Nephron progenitor cell (in vitro differentiated cells): ENCODE measurements around the gene ARSB.

Experiments used
- DNase-seq: peaks from one replicate; pipeline ENCODE4 v3.0.0; 2021
- H3K27ac Mint-ChIP-seq: 2 replicates; pipeline ENCODE4 v1.8.0; 2021; ENCODE audit warnings: mild to moderate bottlenecking, moderate library complexity, mixed read lengths
- H3K27me3 Mint-ChIP-seq: 2 replicates; pipeline ENCODE4 v1.8.0; 2021; ENCODE audit warnings: mild to moderate bottlenecking, low read depth, mixed read lengths; ENCODE audit not compliant: poor library complexity
- H3K36me3 Mint-ChIP-seq: 2 replicates; pipeline ENCODE4 v1.8.0; 2021; ENCODE audit warnings: low read depth, mixed read lengths
- H3K4me1 Mint-ChIP-seq: 2 replicates; pipeline ENCODE4 v1.8.0; 2021; ENCODE audit warnings: mixed read lengths
- H3K4me3 Mint-ChIP-seq: 2 replicates; pipeline ENCODE4 v1.8.0; 2021; ENCODE audit warnings: mild to moderate bottlenecking, moderate library complexity, mixed read lengths
- H3K9me3 Mint-ChIP-seq: 2 replicates; pipeline ENCODE4 v1.8.0; 2021; ENCODE audit warnings: mild to moderate bottlenecking, moderate library complexity, mixed read lengths
- TF ChIP-seq, protein P1 (sequence below): fragments of 200-600 bp; sonication (generic); IDR thresholded peaks from 2 replicates; pipeline ENCODE4 v1.5.0; 2021; ENCODE audit warnings: antibody characterized with exemption

Gene ARSB

GRCh38 chr5:79014631-79015030, 29.5 kb upstream of the ARSB start:
- H3K4me1 Mint-ChIP-seq = no peaks in the 10 kb centered on the region
- peaks cover 27% of the 10 kb centered on the region for H3K27me3 Mint-ChIP-seq
- TF ChIP-seq, protein P1, sequence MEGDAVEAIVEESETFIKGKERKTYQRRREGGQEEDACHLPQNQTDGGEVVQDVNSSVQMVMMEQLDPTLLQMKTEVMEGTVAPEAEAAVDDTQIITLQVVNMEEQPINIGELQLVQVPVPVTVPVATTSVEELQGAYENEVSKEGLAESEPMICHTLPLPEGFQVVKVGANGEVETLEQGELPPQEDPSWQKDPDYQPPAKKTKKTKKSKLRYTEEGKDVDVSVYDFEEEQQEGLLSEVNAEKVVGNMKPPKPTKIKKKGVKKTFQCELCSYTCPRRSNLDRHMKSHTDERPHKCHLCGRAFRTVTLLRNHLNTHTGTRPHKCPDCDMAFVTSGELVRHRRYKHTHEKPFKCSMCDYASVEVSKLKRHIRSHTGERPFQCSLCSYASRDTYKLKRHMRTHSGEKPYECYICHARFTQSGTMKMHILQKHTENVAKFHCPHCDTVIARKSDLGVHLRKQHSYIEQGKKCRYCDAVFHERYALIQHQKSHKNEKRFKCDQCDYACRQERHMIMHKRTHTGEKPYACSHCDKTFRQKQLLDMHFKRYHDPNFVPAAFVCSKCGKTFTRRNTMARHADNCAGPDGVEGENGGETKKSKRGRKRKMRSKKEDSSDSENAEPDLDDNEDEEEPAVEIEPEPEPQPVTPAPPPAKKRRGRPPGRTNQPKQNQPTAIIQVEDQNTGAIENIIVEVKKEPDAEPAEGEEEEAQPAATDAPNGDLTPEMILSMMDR = no peak
- DNase-seq = no peak
- H3K27ac Mint-ChIP-seq = no peak overlapping the region
- H3K9me3 Mint-ChIP-seq = peaks cover 14% of the 10 kb centered on the region
- H3K4me3 Mint-ChIP-seq = no peak overlapping the region
- H3K36me3 Mint-ChIP-seq = no peaks in the 10 kb centered on the region

GRCh38 chr5:79011869-79012268, 26.8 kb upstream of the ARSB start:
- peaks cover 19% of the 10 kb centered on the region for H3K27me3 Mint-ChIP-seq
- no peaks in the 10 kb centered on the region for H3K36me3 Mint-ChIP-seq
- peaks cover 14% of the 10 kb centered on the region for H3K9me3 Mint-ChIP-seq
- no peak for DNase-seq
- no peaks in the 10 kb centered on the region for H3K4me1 Mint-ChIP-seq
- TF ChIP-seq, protein P1 = no peak
- no peak overlapping the region for H3K4me3 Mint-ChIP-seq
- H3K27ac Mint-ChIP-seq = no peak overlapping the region

- TF ChIP-seq, protein P1 = no peak
- H3K27me3 Mint-ChIP-seq = peaks cover 20% of the 10 kb centered on the region
- H3K36me3 Mint-ChIP-seq = no peaks in the 10 kb centered on the region
- no peak overlapping the region for H3K4me3 Mint-ChIP-seq
- DNase-seq = no peak
- no peak overlapping the region for H3K27ac Mint-ChIP-seq
- peaks cover 14% of the 10 kb centered on the region for H3K9me3 Mint-ChIP-seq
- H3K4me1 Mint-ChIP-seq = no peaks in the 10 kb centered on the region
These were observed 26.2 kb upstream of the ARSB start for GRCh38 chr5:79011219-79011836.

- TF ChIP-seq, protein P1 = no peak
- peaks cover 14% of the 10 kb centered on the region for H3K27me3 Mint-ChIP-seq
- no peaks in the 10 kb centered on the region for H3K4me1 Mint-ChIP-seq
- H3K36me3 Mint-ChIP-seq = no peaks in the 10 kb centered on the region
- H3K4me3 Mint-ChIP-seq = no peak overlapping the region
- peaks cover 7% of the 10 kb centered on the region for H3K9me3 Mint-ChIP-seq
- no peak overlapping the region for H3K27ac Mint-ChIP-seq
- no peak for DNase-seq
These were observed 23.3 kb upstream of the ARSB start for GRCh38 chr5:79008362-79008761.

DNA sequence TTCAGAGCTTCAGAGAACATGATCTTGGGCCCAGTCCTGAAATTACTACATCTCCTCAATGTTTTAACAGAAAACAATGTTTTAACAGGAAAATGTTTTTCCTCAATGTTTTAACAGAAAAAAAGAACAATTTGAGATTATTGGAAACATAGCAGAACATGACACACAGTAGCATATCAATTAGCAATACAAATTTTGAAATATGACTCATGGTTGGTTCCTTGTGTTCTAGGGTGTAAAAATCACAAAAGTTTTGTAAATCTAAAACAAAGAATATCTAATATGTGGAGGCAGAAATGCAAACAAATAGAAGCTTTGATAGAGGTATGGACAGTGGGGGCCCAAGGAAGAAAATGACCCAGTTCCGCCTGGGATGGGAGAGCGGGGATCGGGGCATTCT, 22.8 kb upstream of the ARSB start:
- TF ChIP-seq, protein P1 = no peak
- DNase-seq = no peak
- H3K27ac Mint-ChIP-seq = no peak overlapping the region
- no peak overlapping the region for H3K4me3 Mint-ChIP-seq
- H3K36me3 Mint-ChIP-seq = no peaks in the 10 kb centered on the region
- H3K4me1 Mint-ChIP-seq = no peaks in the 10 kb centered on the region
- peaks cover 2% of the 10 kb centered on the region for H3K9me3 Mint-ChIP-seq
- H3K27me3 Mint-ChIP-seq = peaks cover 14% of the 10 kb centered on the region

DNA sequence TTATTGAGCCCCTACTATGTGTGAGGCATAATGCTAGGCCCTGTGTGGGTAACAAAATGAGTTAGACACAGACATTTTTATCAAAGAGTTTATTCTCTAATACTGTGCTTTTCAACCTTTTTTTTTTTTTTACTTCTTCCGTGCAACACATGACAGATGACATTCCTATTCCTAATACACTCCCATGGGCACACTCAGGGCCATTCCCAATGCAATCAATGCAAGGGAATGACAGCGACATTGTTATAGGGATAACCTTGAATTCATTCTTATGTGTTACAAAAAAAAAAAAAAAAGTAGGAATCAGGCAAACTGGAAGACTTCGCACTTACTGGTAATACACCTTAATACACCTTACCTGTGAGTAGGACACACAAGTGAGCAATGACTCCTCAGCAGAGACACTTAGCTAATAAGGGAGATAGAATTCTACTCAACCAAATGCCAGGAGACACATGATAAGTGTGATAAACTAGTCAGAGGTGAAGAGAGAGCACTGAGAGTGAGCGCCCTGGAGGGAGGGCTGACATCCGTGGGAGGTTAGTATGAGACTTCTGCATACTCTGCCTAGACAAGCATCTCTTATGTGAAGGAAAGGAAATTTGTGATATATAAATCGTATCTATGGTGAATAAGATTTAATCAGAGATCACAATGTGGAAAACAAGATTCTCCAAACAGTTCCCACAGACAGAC, 21.0 kb upstream of the ARSB start:
- H3K27ac Mint-ChIP-seq = no peak overlapping the region
- no peak for DNase-seq
- H3K9me3 Mint-ChIP-seq = no peaks in the 10 kb centered on the region
- H3K4me3 Mint-ChIP-seq = no peak overlapping the region
- H3K4me1 Mint-ChIP-seq = no peaks in the 10 kb centered on the region
- TF ChIP-seq, protein P1 = no peak
- peaks cover 14% of the 10 kb centered on the region for H3K27me3 Mint-ChIP-seq
- no peaks in the 10 kb centered on the region for H3K36me3 Mint-ChIP-seq
